Testis (tissue), 3 donors: Measurements from ENCODE around the gene OGFOD3. TPM values are rescaled to one million over a fixed set of nuclear protein-coding genes. Genes with fewer than 3 reads are reported as not detected.

Source experiments
- DNase-seq: peaks from one replicate; pipeline ENCODE4 v3.0.0-alpha.2; 2019
- H3K27ac ChIP-seq, 2 donors: fragments of 200-600 bp; sonication (generic); one replicate each; pipeline ENCODE4 v1.5.1; 2019
- H3K27me3 ChIP-seq: fragments of 200-600 bp; sonication (generic); one replicate; pipeline ENCODE4 v1.5.1; 2019
- H3K36me3 ChIP-seq: fragments of 200-600 bp; sonication (generic); one replicate; pipeline ENCODE4 v1.5.1; 2017; ENCODE audit warnings: low read depth; ENCODE audit errors: missing control alignments
- H3K4me1 ChIP-seq: fragments of 200-600 bp; sonication (generic); one replicate; pipeline ENCODE4 v1.5.1; 2019
- H3K4me3 ChIP-seq, 2 donors: fragments of 200-600 bp; sonication (generic); one replicate each; pipeline ENCODE4 v1.5.1; 2017 to 2019
- H3K9me3 ChIP-seq: fragments of 200-600 bp; sonication (generic); one replicate; pipeline ENCODE4 v1.5.1; 2017
- POLR2A ChIP-seq: fragments of 450-650 bp; IDR thresholded peaks from one replicate; pipeline ENCODE4 v1.6.1; 2017; ENCODE audit warnings: antibody characterized with exemption, mild to moderate bottlenecking, moderate library complexity
- WGBS, 2 donors: methylation state at CpG; one replicate each; pipeline ENCODE4 v1.1.5; 2018; 5-methylcytosine and 5-hydroxymethylcytosine counted together
- intact Hi-C: fragments of 100-400 bp; cut with DNase I; formaldehyde crosslinking; loops from one replicate; pipeline ENCODE4 v1.15.1; 2023; ENCODE audit warnings: low total_unique reads
- polyA plus RNA-seq: library from polyadenylated mRNA; stranded (reverse); fragments of 350-450 nt; fragmentation: Illumina TruSeq; extraction: RNeasy Lipid Tissue Mini Kit (QIAGEN cat#74804); gene quantifications from one replicate; pipeline ENCODE4 v1.2.3, GENCODE V29; 2014; ENCODE audit warnings: low read depth, low replicate concordance; ENCODE audit not compliant: insufficient read depth
- total RNA-seq, 2 donors: library from RNA; depleted of rRNA; stranded (reverse); fragments of >200 nt; gene quantifications; one replicate each; pipeline ENCODE4 v1.2.3, GENCODE V29; 2016
- TF ChIP-seq, protein P1 (sequence below), 3 experiments: fragments of 450-650 bp in 2 of 3; fragments of 200-600 bp in 1 of 3; sonication (generic) in 1 of 3; IDR thresholded peaks; one replicate each; pipeline ENCODE4 v1.5.1; 2016 to 2019; ENCODE audit warnings: antibody characterized with exemption in 3 of 3, mild to moderate bottlenecking in 2 of 3, moderate library complexity in 1 of 3

The OGFOD3 gene
- total and polyA plus RNA-seq, 3 donors from 2014 or later, result 19.6 to 37.4 (median 28.9) TPM

GRCh38 chr17:82402865-82403264 lies 15.5 kb downstream of the OGFOD3 start:
- intact Hi-C loops, result no loop called here

GRCh38 chr17:82400830-82401229 lies 17.6 kb downstream of the OGFOD3 start:
- no peak for DNase-seq
- no peak overlapping the region for H3K4me3 ChIP-seq
- no peak overlapping the region for H3K27ac ChIP-seq
- H3K9me3 ChIP-seq, result no peaks in the 10 kb centered on the region
- intact Hi-C loops, result no loop called here
- no peaks in the 10 kb centered on the region for H3K4me1 ChIP-seq
- H3K27me3 ChIP-seq, result no peaks in the 10 kb centered on the region
- WGBS, 2 donors, result 86 to 92% methylated on average over 19 of the region's 19 CpGs
- no peak for TF ChIP-seq POLR2A
- TF ChIP-seq, protein P1, sequence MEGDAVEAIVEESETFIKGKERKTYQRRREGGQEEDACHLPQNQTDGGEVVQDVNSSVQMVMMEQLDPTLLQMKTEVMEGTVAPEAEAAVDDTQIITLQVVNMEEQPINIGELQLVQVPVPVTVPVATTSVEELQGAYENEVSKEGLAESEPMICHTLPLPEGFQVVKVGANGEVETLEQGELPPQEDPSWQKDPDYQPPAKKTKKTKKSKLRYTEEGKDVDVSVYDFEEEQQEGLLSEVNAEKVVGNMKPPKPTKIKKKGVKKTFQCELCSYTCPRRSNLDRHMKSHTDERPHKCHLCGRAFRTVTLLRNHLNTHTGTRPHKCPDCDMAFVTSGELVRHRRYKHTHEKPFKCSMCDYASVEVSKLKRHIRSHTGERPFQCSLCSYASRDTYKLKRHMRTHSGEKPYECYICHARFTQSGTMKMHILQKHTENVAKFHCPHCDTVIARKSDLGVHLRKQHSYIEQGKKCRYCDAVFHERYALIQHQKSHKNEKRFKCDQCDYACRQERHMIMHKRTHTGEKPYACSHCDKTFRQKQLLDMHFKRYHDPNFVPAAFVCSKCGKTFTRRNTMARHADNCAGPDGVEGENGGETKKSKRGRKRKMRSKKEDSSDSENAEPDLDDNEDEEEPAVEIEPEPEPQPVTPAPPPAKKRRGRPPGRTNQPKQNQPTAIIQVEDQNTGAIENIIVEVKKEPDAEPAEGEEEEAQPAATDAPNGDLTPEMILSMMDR (IDR thresholded peaks at IDR 0.05), result no peak
- H3K36me3 ChIP-seq, result no peaks in the 10 kb centered on the region

More at GRCh38 chr17:82402865-82403264, 15.5 kb downstream of the OGFOD3 start:
- TF ChIP-seq, protein P1 (IDR thresholded peaks at IDR 0.05), result no peak
- no peak for TF ChIP-seq POLR2A
- Histone ChIP-seq H3K9me3 (no peaks in the 10 kb centered on the region), H3K27ac (no peak overlapping the region), H3K36me3 (no peaks in the 10 kb centered on the region), H3K4me3 (no peak overlapping the region), H3K4me1 (no peaks in the 10 kb centered on the region), H3K27me3 (no peaks in the 10 kb centered on the region)
- no peak for DNase-seq
- WGBS, 2 donors, result 85 to 90% methylated on average over 7 of the region's 7 CpGs

DNA sequence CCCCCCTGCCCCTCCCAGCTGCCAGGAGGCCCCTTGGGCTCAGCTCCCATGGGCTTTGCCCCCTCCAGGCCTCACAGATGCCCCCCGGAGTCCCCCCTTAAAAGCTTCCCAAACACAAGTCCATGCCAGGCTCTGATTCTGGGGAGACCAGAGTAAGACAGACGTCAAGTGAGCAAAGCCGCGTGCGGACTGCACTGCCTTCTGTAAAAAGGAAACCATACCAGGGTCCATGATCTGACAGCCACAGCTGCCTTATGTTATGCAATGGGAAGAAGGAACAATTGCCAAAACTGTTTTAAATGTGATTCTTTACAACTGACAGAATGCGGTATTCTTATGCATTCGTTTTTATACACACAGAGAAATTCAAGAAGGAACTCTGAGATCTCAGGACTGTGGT lies 18.2 kb downstream of the OGFOD3 start:
- H3K4me3 ChIP-seq, result no peak overlapping the region
- no peak for DNase-seq
- H3K9me3 ChIP-seq, result no peaks in the 10 kb centered on the region
- no peaks in the 10 kb centered on the region for H3K27me3 ChIP-seq
- no peak overlapping the region for H3K27ac ChIP-seq
- H3K36me3 ChIP-seq, result no peaks in the 10 kb centered on the region
- 84 to 93% methylated on average over 6 to 7 of the region's 7 CpGs for WGBS, 2 donors
- intact Hi-C loops, result no loop called here
- no peaks in the 10 kb centered on the region for H3K4me1 ChIP-seq
- no peak for TF ChIP-seq POLR2A
- TF ChIP-seq, protein P1 (IDR thresholded peaks at IDR 0.05), result no peak

DNA sequence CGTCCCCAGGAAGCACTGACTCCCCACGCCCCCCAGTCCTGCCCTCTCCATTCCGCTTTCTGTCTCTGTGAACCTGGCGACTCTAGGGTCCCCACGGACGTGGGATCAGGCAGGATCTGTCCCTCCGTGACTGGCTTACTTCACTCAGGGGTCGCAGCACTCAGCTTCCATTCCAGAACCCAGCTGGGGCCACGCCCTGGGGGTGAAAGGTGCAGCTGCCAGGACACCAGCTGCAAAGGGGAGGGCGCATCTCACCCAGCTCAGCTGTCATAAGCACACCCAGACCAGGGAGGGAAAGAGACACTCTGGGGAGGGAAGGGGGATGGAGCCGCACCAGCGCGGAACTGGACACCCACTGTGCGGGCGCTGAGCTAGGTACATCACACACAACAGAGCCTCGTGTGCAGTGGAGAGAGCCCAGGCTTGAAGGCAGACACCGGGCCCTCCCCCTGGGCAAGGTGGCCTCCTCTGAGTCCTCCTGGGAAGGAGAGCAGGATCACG lies 18.7 kb downstream of the OGFOD3 start:
- no peak for DNase-seq
- no peak overlapping the region for H3K4me3 ChIP-seq
- H3K36me3 ChIP-seq, result no peaks in the 10 kb centered on the region
- WGBS, 2 donors, result 85 to 90% methylated on average over 5 to 18 of the region's 18 CpGs
- H3K27me3 ChIP-seq, result no peaks in the 10 kb centered on the region
- no peaks in the 10 kb centered on the region for H3K4me1 ChIP-seq
- H3K9me3 ChIP-seq, result no peaks in the 10 kb centered on the region
- intact Hi-C loops, result no loop called here
- TF ChIP-seq, protein P1 (IDR thresholded peaks at IDR 0.05), result no peak
- TF ChIP-seq POLR2A, result no peak
- H3K27ac ChIP-seq, result no peak overlapping the region

DNA sequence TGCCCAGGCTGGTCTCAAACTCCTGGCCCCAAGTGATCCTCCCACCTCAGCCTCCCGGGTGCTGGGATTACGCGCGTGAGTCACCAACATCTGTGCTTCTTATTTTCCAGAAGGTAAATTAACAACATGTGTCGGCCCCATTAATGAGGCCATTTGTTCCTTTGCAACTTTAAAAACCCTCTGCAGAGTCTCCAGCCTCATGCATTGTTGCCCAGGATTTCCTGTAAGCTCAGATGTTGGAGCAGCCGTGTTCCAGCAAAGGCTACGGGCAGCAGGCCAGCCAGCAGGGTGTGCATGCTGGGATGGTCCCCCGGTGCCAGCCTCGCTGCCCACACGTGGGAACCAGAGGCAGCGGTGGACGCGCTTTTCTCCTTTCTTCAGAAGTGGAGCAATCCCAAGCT lies 19.3 kb downstream of the OGFOD3 start:
- TF ChIP-seq, protein P1 (IDR thresholded peaks at IDR 0.05), result no peak
- TF ChIP-seq POLR2A, result no peak
- Histone ChIP-seq H3K27me3 (no peaks in the 10 kb centered on the region), H3K27ac (no peak overlapping the region), H3K36me3 (no peaks in the 10 kb centered on the region), H3K4me3 (no peak overlapping the region), H3K4me1 (no peaks in the 10 kb centered on the region), H3K9me3 (no peaks in the 10 kb centered on the region)
- intact Hi-C loops, result no loop called here
- peak; percentile 68 for DNase-seq
- 52 to 64% methylated on average over 13 of the region's 13 CpGs for WGBS, 2 donors
